Activated CD4-positive, alpha-beta T cell treated with anti-CD3 and anti-CD28 coated beads for 4 hours (primary cell): ENCODE results near the gene EXOC8.
"Not testable (repeated sequence)": the region's sequence is repeated elsewhere in the genome, so short reads cannot be mapped to it uniquely, and the experiment has no call there.

Source experiments
- DNase-seq, 2 donors: peaks; one replicate each; pipeline ENCODE4 v3.0.0-alpha.2; 2020

EXOC8 gene

GRCh38 chr1:231348856-231349255 lies 11.2 kb upstream of the EXOC8 start:
- not testable (repeated sequence) for DNase-seq

GRCh38 chr1:231348442-231348841 lies 10.8 kb upstream of the EXOC8 start:
- DNase-seq = no peak

- no peak for DNase-seq
Measured at GRCh38 chr1:231347961-231348360, 10.3 kb upstream of the EXOC8 start.

GRCh38 chr1:231340328-231341013 lies 2.8 kb upstream of the EXOC8 start:
- DNase-seq = no peak

- no peak for DNase-seq
Measured at GRCh38 chr1:231338270-231339128, 847 bp upstream of the EXOC8 start, which contains the start of gene SPRTN. Gene SPRTN (plus strand): TSS chr1:231338293. CDS start chr1:231338384, 91 bp downstream.

- DNase-seq = no peak
Measured at GRCh38 chr1:231337043-231337471, 595 bp downstream of the EXOC8 start.

- no peak for DNase-seq
Measured at GRCh38 chr1:231335663-231336602, 1.7 kb downstream of the EXOC8 start.

- no peak for DNase-seq
Measured at GRCh38 chr1:231334952-231335351, 2.7 kb downstream of the EXOC8 start.

- no peak for DNase-seq
Measured at GRCh38 chr1:231334079-231334666, 3.5 kb downstream of the EXOC8 start.

GRCh38 chr1:231332761-231333160 lies 4.9 kb downstream of the EXOC8 start:
- DNase-seq = no peak

GRCh38 chr1:231329483-231329882 lies 8.2 kb downstream of the EXOC8 start:
- no peak for DNase-seq

GRCh38 chr1:231327617-231328016 lies 10.0 kb downstream of the EXOC8 start:
- no peak for DNase-seq

GRCh38 chr1:231326248-231326647 lies 11.4 kb downstream of the EXOC8 start:
- DNase-seq = no peak

- no peak for DNase-seq
Measured at GRCh38 chr1:231324660-231325059, 13.0 kb downstream of the EXOC8 start.

GRCh38 chr1:231322880-231323530 lies 14.6 kb downstream of the EXOC8 start:
- no peak for DNase-seq

GRCh38 chr1:231319080-231319479 lies 18.6 kb downstream of the EXOC8 start:
- no peak for DNase-seq

GRCh38 chr1:231318568-231318967 lies 19.1 kb downstream of the EXOC8 start:
- DNase-seq = no peak

- no peak for DNase-seq
Measured at GRCh38 chr1:231318015-231318355, 19.7 kb downstream of the EXOC8 start.

GRCh38 chr1:231317306-231318014 lies 20.2 kb downstream of the EXOC8 start:
- no peak for DNase-seq

- peak; percentile 18 to 22 for DNase-seq
Measured at GRCh38 chr1:231315887-231316286, 21.8 kb downstream of the EXOC8 start.

GRCh38 chr1:231313661-231314060 lies 24.0 kb downstream of the EXOC8 start:
- no peak for DNase-seq

- DNase-seq = no peak
Measured at GRCh38 chr1:231312432-231312788, 25.2 kb downstream of the EXOC8 start.
